Measurements from ENCODE around the gene MAP3K9.
"Not testable (repeated sequence)": the region's sequence is repeated elsewhere in the genome, so short reads cannot be mapped to it uniquely, and the experiment has no call there.

The MAP3K9 gene

DNA sequence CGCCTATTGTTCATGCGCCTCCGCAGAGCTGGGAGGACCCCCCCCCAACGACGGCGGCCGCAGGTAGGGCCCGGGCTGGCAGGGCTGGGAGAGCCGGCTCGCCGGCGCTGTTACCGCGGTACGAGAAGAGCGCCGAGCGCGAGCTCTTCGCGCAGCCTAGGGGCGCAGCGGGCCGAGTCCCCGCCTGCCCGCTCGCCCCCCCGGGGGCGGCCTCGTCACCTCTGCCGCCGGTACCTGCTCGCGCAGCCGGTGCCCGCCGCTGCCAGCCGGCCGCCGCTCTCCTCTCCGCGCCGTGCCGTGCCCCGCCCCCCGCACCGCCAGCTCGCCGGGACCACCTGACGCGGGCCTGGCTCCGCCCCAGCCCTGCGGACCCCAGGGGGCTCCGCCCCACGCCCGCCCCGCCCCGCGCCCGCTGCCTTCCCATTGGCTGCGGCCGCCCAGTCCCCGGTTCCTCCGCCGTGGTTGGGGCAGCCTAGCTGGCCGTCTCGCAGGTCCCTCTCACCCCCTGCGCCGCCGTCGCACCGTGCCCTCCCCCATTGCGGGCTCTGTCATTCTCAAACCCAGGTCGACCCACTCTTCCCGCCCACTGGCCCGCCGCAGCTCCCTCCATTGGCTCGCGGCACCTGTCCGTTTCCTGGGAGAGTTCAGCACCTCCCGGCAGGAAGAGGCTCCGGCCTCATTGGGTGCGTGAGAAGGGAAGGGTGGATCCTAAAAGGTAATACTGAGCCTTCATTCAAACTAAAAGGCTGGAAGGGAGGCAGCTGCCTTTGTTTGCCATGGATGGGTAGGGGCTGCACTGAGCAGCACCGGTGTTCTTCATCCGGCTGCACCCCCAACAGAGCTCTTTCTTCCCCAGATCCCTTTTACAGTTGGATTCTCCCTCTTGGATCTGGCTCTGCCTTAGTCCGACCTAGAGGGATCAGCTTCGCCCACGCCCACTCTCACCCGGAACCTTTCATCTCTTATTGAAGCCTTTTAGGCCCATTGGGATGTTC, at the start of gene MAP3K9:
Gene MAP3K9, minus strand, starts transcription at position 289 of the 995 bp plus-strand sequence. CDS start 342 bp downstream, outside the sequence.
- DNase-seq (ENCODE audit: insufficient read length, low spot score) (peak; percentile 87), FAIRE-seq (peak; percentile 89)
- TF ChIP-seq POLR2A (IDR thresholded peaks at IDR 0.05; ENCODE audit: low read depth, low read length): peak; percentile 25; the same call in 1 of the 2 replicates

- no peak for FAIRE-seq
- no peak for DNase-seq (ENCODE audit: insufficient read length, low spot score)
- no peak for TF ChIP-seq POLR2A (IDR thresholded peaks at IDR 0.05; ENCODE audit: low read depth, low read length)
These were observed 49.3 kb upstream of the MAP3K9 start for GRCh38 chr14:70858641-70859040.

- no peak for TF ChIP-seq POLR2A (IDR thresholded peaks at IDR 0.05; ENCODE audit: low read depth, low read length)
- FAIRE-seq: peak; percentile 30
- no peak for DNase-seq (ENCODE audit: insufficient read length, low spot score)
These were observed 48.2 kb upstream of the MAP3K9 start for GRCh38 chr14:70857496-70857890.

DNA sequence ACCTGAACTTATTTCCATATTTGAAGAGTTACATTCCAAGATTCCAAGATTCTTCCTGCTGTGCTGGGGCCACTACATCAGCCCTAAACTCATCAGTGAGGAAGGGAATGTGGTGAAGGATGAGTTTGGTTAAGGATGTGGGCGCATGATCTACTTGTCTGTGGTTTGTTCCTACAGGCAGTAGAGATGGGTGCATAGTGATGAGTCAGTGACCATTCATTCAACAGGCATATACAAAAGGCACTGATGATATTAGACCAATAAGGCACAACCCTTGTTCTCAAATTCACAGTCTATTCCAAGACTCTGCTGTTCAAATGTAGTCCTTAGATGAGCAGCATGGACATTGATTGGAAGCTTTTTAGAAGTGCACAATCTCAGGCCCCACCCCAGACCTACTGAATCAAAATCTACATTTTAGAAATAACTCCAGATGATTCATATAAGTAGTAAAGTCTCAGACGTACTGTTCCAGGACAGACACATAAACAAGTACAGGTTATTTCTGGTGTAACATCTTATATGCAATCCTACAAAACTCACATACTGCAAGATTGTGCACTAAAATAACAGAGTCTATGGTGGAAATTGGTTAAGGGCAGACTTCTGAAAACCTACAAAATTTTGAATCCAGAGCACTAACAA, 47.7 kb upstream of the MAP3K9 start:
- DNase-seq (ENCODE audit: insufficient read length, low spot score) (peak; percentile 30), FAIRE-seq (peak; percentile 99)
- no peak for TF ChIP-seq POLR2A (IDR thresholded peaks at IDR 0.05; ENCODE audit: low read depth, low read length)

- no peak for TF ChIP-seq POLR2A (IDR thresholded peaks at IDR 0.05; ENCODE audit: low read depth, low read length)
- DNase-seq (ENCODE audit: insufficient read length, low spot score): no peak
- no peak for FAIRE-seq
These were observed 46.2 kb upstream of the MAP3K9 start for GRCh38 chr14:70855486-70855885.

- not testable (repeated sequence) for DNase-seq (ENCODE audit: insufficient read length, low spot score); FAIRE-seq
These were observed 44.3 kb upstream of the MAP3K9 start for GRCh38 chr14:70853658-70854057.

- FAIRE-seq (no peak), DNase-seq (ENCODE audit: insufficient read length, low spot score) (no peak)
- TF ChIP-seq POLR2A (IDR thresholded peaks at IDR 0.05; ENCODE audit: low read depth, low read length): no peak
These were observed 38.2 kb upstream of the MAP3K9 start for GRCh38 chr14:70847406-70848090.

GRCh38 chr14:70845601-70846000, 36.3 kb upstream of the MAP3K9 start:
- FAIRE-seq (no peak), DNase-seq (ENCODE audit: insufficient read length, low spot score) (no peak)
- no peak for TF ChIP-seq POLR2A (IDR thresholded peaks at IDR 0.05; ENCODE audit: low read depth, low read length)

GRCh38 chr14:70842851-70843462, 33.6 kb upstream of the MAP3K9 start:
- DNase-seq (ENCODE audit: insufficient read length, low spot score) (no peak), FAIRE-seq (no peak)
- TF ChIP-seq POLR2A (IDR thresholded peaks at IDR 0.05; ENCODE audit: low read depth, low read length): no peak

GRCh38 chr14:70838076-70838475, 28.8 kb upstream of the MAP3K9 start:
- no peak for TF ChIP-seq POLR2A (IDR thresholded peaks at IDR 0.05; ENCODE audit: low read depth, low read length)
- DNase-seq (ENCODE audit: insufficient read length, low spot score) (no peak), FAIRE-seq (no peak)

DNA sequence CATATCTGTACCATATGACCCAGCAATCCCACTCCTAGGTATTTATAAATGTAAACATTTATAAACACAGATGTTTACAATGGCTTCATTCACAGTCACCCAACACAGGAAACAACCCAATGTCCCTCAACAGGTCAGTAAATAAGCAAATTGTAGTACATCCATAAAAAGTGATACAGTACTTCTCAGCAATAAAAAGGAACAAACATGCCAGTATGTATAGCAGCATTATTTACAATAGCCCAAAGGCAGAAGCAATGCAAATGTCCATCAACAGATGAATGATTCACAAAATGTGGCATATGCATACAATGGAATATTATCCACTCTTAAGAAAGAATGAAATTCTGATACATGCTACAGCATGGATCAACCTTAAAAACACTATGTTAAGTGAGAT, 27.6 kb upstream of the MAP3K9 start:
- FAIRE-seq (no peak), DNase-seq (ENCODE audit: insufficient read length, low spot score) (no peak)
- TF ChIP-seq POLR2A (IDR thresholded peaks at IDR 0.05; ENCODE audit: low read depth, low read length): no peak

- FAIRE-seq (no peak), DNase-seq (ENCODE audit: insufficient read length, low spot score) (no peak)
- no peak for TF ChIP-seq POLR2A (IDR thresholded peaks at IDR 0.05; ENCODE audit: low read depth, low read length)
These were observed 24.6 kb upstream of the MAP3K9 start for GRCh38 chr14:70833884-70834283.

DNA sequence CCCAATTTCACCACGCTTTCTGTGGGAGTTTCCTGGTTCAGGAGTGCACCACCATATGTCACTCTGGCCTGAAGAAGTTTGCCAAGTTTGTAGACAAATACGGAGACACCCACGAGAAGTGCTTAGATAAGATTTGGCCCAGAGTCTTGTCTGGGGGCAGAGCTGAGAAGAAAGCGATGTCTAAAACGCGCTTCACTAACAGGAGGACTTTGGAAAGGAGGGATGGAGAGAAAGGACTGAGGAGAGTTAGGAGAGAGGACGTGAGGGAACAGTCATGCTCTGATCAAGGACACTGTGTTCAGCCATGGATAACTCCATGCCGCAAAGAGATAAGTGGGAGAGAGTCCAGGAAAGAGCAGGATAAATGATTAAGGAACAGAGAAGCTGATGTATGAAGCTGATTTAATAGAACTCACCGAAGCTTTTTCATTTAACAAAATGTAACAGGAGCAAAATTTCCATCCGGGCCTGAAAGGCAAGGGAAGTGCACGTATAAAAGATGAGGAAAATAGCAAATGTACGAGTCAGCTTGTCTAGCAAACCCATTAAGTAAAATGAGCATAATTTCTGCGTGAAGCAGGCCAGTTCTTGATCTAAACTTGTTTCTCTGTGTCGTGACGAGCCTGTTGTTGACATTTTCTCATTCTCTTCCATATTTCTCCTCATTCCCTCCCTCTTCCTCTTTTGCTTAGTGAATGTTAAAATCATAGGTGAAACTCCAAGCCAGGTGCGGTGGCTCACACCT, 23.4 kb upstream of the MAP3K9 start:
- FAIRE-seq: no peak
- no peak for TF ChIP-seq POLR2A (IDR thresholded peaks at IDR 0.05; ENCODE audit: low read depth, low read length)

More for the DNA sequence above, 23.4 kb upstream of the MAP3K9 start:
- DNase-seq (ENCODE audit: insufficient read length, low spot score): no peak

All from H54 (cell line).